ENCODE data around the gene DIP2C. TPM values are rescaled to one million over a fixed set of nuclear protein-coding genes. Genes with fewer than 3 reads are reported as not detected.

The DIP2C gene
- total and polyA plus RNA-seq, 2 donors (not counting 1 experiment from before 2014, with no cell fraction given), result 1.3 to 1.9 TPM

DNA sequence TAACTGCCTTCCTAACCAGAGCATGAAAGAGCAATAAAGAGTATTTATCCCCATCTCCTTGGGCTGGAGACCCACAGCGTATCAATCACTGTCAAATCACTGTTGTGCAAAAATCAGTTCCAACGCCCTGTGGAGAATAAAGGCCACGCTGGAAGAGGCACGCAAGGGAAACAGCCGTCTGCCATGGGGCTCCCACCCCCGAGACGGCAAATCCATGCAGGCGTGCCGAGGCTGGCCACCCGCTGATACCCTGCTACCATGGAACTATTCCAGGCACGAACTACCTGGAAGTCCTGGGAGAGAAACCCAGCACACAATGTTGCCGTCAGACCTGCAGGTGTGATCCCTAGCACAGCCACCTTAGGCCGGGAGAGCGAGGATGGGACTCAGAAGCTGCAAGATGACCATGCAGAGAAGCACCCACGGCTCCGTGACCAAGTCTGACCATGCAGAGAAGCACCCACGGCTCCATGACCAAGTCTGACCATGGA, 185.3 kb downstream of the DIP2C start:
- Mint-ChIP-seq H3K27me3 (peaks cover 31% of the 10 kb centered on the region), H3K4me3 (no peak overlapping the region), H3K4me1 (peaks cover 7% of the 10 kb centered on the region), H3K27ac (no peak overlapping the region), H3K9me3 (ENCODE audit: insufficient read depth) (no peaks in the 10 kb centered on the region)
- no peak for TF ChIP-seq EZH2 (IDR thresholded peaks at IDR 0.05; ENCODE audit: borderline replicate concordance, insufficient read depth, low read depth, low read length, poor library complexity, severe bottlenecking)
- TF ChIP-seq, protein P1, sequence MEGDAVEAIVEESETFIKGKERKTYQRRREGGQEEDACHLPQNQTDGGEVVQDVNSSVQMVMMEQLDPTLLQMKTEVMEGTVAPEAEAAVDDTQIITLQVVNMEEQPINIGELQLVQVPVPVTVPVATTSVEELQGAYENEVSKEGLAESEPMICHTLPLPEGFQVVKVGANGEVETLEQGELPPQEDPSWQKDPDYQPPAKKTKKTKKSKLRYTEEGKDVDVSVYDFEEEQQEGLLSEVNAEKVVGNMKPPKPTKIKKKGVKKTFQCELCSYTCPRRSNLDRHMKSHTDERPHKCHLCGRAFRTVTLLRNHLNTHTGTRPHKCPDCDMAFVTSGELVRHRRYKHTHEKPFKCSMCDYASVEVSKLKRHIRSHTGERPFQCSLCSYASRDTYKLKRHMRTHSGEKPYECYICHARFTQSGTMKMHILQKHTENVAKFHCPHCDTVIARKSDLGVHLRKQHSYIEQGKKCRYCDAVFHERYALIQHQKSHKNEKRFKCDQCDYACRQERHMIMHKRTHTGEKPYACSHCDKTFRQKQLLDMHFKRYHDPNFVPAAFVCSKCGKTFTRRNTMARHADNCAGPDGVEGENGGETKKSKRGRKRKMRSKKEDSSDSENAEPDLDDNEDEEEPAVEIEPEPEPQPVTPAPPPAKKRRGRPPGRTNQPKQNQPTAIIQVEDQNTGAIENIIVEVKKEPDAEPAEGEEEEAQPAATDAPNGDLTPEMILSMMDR (IDR thresholded peaks at IDR 0.05), result no peak
- no peak for ATAC-seq (ENCODE audit: low read depth)
- POLR2A ChIA-PET, result no interaction called here
- Histone ChIP-seq H3K4me1 (ENCODE audit: control insufficient read depth in 2 of 2, insufficient read depth in 2 of 2, low read length in 2 of 2) (peaks cover 13 to 14% of the 10 kb centered on the region in 2 donors), H3K9me3 (ENCODE audit: control extremely low read depth in 1 of 3, control insufficient read depth in 2 of 3, insufficient read depth in 1 of 3, low read length in 2 of 3) (peaks cover 0 to 5% (median 0%) of the 10 kb centered on the region in 3 donors), H3K9ac (ENCODE audit: low read length) (no peak overlapping the region), H4K20me1 (ENCODE audit: control insufficient read depth, insufficient read depth, low read length, poor library complexity, severe bottlenecking) (no peaks in the 10 kb centered on the region), H3K79me2 (ENCODE audit: control insufficient read depth, insufficient read depth, low read length) (no peaks in the 10 kb centered on the region), H2AFZ (ENCODE audit: insufficient read depth, low read depth, low read length, poor library complexity, severe bottlenecking) (no peak overlapping the region), H3K4me3 (ENCODE audit: control extremely low read depth in 1 of 5, extremely low read depth in 1 of 5, insufficient read depth in 1 of 5, low read depth in 2 of 5, low read length in 4 of 5) (no peak overlapping the region), H3K27ac (ENCODE audit: low read length in 2 of 2) (no peak overlapping the region), H3K27me3 (replicated peaks in 1 of 4; ENCODE audit: control extremely low read depth in 1 of 4, control insufficient read depth in 3 of 4, insufficient read depth in 4 of 4, low read length in 3 of 4) (peaks cover 0 to 15% (median 1%) of the 10 kb centered on the region in 4 experiments), H3K36me3 (replicated peaks in 1 of 2; ENCODE audit: control extremely low read depth in 1 of 2, control insufficient read depth in 1 of 2, extremely low read depth in 1 of 2, insufficient read depth in 2 of 2, low read length in 1 of 2) (no peaks in the 10 kb centered on the region), H3K4me2 (replicated peaks; ENCODE audit: low read depth, low read length, poor library complexity, severe bottlenecking) (no peak overlapping the region)
- intact Hi-C loops (cut with micrococcal nuclease), result no loop called here
- 89% methylated on average over 17 of the region's 17 CpGs for WGBS (ENCODE audit: insufficient coverage)
- CTCF ChIA-PET, result no interaction called here
- no peak for DNase-seq

DNA sequence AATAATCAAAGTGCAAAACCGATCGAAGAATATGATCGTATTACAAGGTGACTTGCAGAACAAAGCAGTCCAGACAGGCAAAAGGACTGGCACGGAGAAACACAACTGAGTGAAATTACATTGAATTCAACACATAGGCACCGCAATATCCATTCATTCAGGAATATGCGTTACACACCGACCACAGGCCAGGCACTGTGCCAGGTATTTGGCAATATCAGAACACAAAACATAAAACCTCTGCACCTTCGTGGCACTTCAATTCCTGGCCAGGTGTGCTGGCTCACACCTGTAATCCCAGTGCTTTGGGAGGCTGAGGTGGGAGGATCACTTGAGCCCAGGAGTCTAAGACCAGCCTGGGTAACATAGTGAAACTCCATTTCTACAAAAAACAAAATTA, 187.9 kb downstream of the DIP2C start:
- POLR2A ChIA-PET, result no interaction called here
- DNase-seq (no peak), ATAC-seq (ENCODE audit: low read depth) (no peak)
- Histone ChIP-seq H2AFZ (ENCODE audit: insufficient read depth, low read depth, low read length, poor library complexity, severe bottlenecking) (no peak overlapping the region), H4K20me1 (ENCODE audit: control insufficient read depth, insufficient read depth, low read length, poor library complexity, severe bottlenecking) (no peaks in the 10 kb centered on the region), H3K36me3 (replicated peaks in 1 of 2; ENCODE audit: control extremely low read depth in 1 of 2, control insufficient read depth in 1 of 2, extremely low read depth in 1 of 2, insufficient read depth in 2 of 2, low read length in 1 of 2) (no peaks in the 10 kb centered on the region), H3K9ac (ENCODE audit: low read length) (no peak overlapping the region), H3K27ac (ENCODE audit: low read length in 2 of 2) (no peak overlapping the region), H3K4me3 (ENCODE audit: control extremely low read depth in 1 of 5, extremely low read depth in 1 of 5, insufficient read depth in 1 of 5, low read depth in 2 of 5, low read length in 4 of 5) (no peak overlapping the region), H3K9me3 (ENCODE audit: control extremely low read depth in 1 of 3, control insufficient read depth in 2 of 3, insufficient read depth in 1 of 3, low read length in 2 of 3) (peaks cover 0 to 5% (median 0%) of the 10 kb centered on the region in 3 donors), H3K4me2 (replicated peaks; ENCODE audit: low read depth, low read length, poor library complexity, severe bottlenecking) (no peak overlapping the region), H3K27me3 (replicated peaks in 1 of 4; ENCODE audit: control extremely low read depth in 1 of 4, control insufficient read depth in 3 of 4, insufficient read depth in 4 of 4, low read length in 3 of 4) (peaks cover 0 to 14% (median 0%) of the 10 kb centered on the region in 4 experiments), H3K79me2 (ENCODE audit: control insufficient read depth, insufficient read depth, low read length) (no peaks in the 10 kb centered on the region), H3K4me1 (ENCODE audit: control insufficient read depth in 2 of 2, insufficient read depth in 2 of 2, low read length in 2 of 2) (peaks cover 13 to 14% of the 10 kb centered on the region in 2 donors)
- CTCF ChIA-PET, result no interaction called here
- peaks cover 7% of the 10 kb centered on the region for H3K4me1 Mint-ChIP-seq
- 42% methylated on average over 7 of the region's 8 CpGs for WGBS (ENCODE audit: insufficient coverage)
- peaks cover 32% of the 10 kb centered on the region for H3K27me3 Mint-ChIP-seq
- H3K9me3 Mint-ChIP-seq (ENCODE audit: insufficient read depth), result no peaks in the 10 kb centered on the region
- TF ChIP-seq, protein P1 (IDR thresholded peaks at IDR 0.05), result no peak
- TF ChIP-seq EZH2 (IDR thresholded peaks at IDR 0.05; ENCODE audit: borderline replicate concordance, insufficient read depth, low read depth, low read length, poor library complexity, severe bottlenecking), result no peak
- no peak overlapping the region for H3K27ac Mint-ChIP-seq
- H3K4me3 Mint-ChIP-seq, result no peak overlapping the region
- intact Hi-C loops (cut with micrococcal nuclease), result no loop called here
